Endothelial cell (in vitro differentiated cells): ENCODE results near the gene SINHCAF. TPM values are rescaled to one million over a fixed set of nuclear protein-coding genes. Genes with fewer than 3 reads are reported as not detected.
"Not testable (repeated sequence)": the region's sequence is repeated elsewhere in the genome, so short reads cannot be mapped to it uniquely, and the experiment has no call there.

Experiments used
- DNase-seq: peaks from one replicate; pipeline ENCODE4 v3.0.0; 2021; ENCODE audit warnings: low spot score
- H3K27ac Mint-ChIP-seq: one replicate; pipeline ENCODE4 v1.8.0; 2021; ENCODE audit warnings: mixed read lengths, inconsistent platforms; ENCODE audit not compliant: unreplicated experiment
- H3K27me3 Mint-ChIP-seq: one replicate; pipeline ENCODE4 v1.8.0; 2021; ENCODE audit warnings: mild to moderate bottlenecking, moderate library complexity, mixed read lengths, inconsistent platforms; ENCODE audit not compliant: unreplicated experiment
- H3K36me3 Mint-ChIP-seq: one replicate; pipeline ENCODE4 v1.8.0; 2021; ENCODE audit warnings: mild to moderate bottlenecking, low read depth, mixed read lengths, inconsistent platforms; ENCODE audit not compliant: unreplicated experiment
- H3K4me1 Mint-ChIP-seq: one replicate; pipeline ENCODE4 v1.8.0; 2021; ENCODE audit warnings: mild to moderate bottlenecking, mixed read lengths, inconsistent platforms; ENCODE audit not compliant: unreplicated experiment
- H3K4me3 Mint-ChIP-seq: one replicate; pipeline ENCODE4 v1.8.0; 2021; ENCODE audit warnings: mild to moderate bottlenecking, mixed read lengths, inconsistent platforms; ENCODE audit not compliant: unreplicated experiment
- H3K9me3 Mint-ChIP-seq: one replicate; pipeline ENCODE4 v1.8.0; 2021; ENCODE audit warnings: mixed read lengths, inconsistent platforms; ENCODE audit not compliant: unreplicated experiment
- CTCF ChIP-seq: fragments of 200-600 bp; sonication (generic); IDR thresholded peaks from one replicate; pipeline ENCODE4 v1.5.0; 2021; ENCODE audit warnings: antibody characterized with exemption; ENCODE audit not compliant: unreplicated experiment
- long read RNA-seq: library from polyadenylated mRNA; unstranded; transcript quantifications from one replicate; pipeline ENCODE4 v2.0.0, GENCODE V29; 2020; ENCODE audit not compliant: unreplicated experiment
- total RNA-seq: library from RNA; stranded (reverse); fragmentation: NEBNext Ultra II Directional; extraction: Animal tissue kit (Norgen Biotek cat#: 25700); gene quantifications from one replicate; pipeline ENCODE4 v1.2.1, GENCODE V29; 2021; ENCODE audit not compliant: unreplicated experiment

SINHCAF gene, protein sequence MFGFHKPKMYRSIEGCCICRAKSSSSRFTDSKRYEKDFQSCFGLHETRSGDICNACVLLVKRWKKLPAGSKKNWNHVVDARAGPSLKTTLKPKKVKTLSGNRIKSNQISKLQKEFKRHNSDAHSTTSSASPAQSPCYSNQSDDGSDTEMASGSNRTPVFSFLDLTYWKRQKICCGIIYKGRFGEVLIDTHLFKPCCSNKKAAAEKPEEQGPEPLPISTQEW
- total RNA-seq: 205 TPM
- long read RNA-seq, transcript SINHCAF-201 (6 exons, 3,163 nt): major isoform, 35 of 61 reads
- long read RNA-seq, partial matches to known transcripts: 0 of 61 reads
- long read RNA-seq, other reads (novel, unspliced or antisense): 23 of 61 reads

GRCh38 chr12:31325877-31326631, at the start of gene SINHCAF:
SINHCAF (minus strand) TSS chr12:31326150; CDS start chr12:31298204, 27,946 bp downstream.
- Mint-ChIP-seq H3K4me3 (peak within 1 kb of the TSS; percentile 99), H3K4me1 (peaks cover 30% of the 10 kb centered on the region), H3K27ac (peak within 1 kb of the TSS; percentile 99), H3K27me3 (peaks cover 23% of the 10 kb centered on the region), H3K9me3 (no peaks in the 10 kb centered on the region), H3K36me3 (peaks cover 16% of the 10 kb centered on the region)
- TF ChIP-seq CTCF: no peak
- DNase-seq: peak; percentile 100

- DNase-seq, H3K36me3 Mint-ChIP-seq, H3K4me1 Mint-ChIP-seq, H3K9me3 Mint-ChIP-seq, H3K27ac Mint-ChIP-seq, H3K27me3 Mint-ChIP-seq, H3K4me3 Mint-ChIP-seq: not testable (repeated sequence)
Observed at GRCh38 chr12:31375422-31375821, 49.5 kb upstream of the SINHCAF start.

- Mint-ChIP-seq H3K4me1 (peaks cover 29% of the 10 kb centered on the region), H3K27ac (peak overlapping the region; percentile 96), H3K4me3 (peak overlapping the region; percentile 66), H3K9me3 (no peaks in the 10 kb centered on the region), H3K27me3 (peaks cover 7% of the 10 kb centered on the region), H3K36me3 (no peaks in the 10 kb centered on the region)
- no peak for TF ChIP-seq CTCF
- no peak for DNase-seq
Observed at GRCh38 chr12:31371256-31371620, 45.3 kb upstream of the SINHCAF start.

DNA sequence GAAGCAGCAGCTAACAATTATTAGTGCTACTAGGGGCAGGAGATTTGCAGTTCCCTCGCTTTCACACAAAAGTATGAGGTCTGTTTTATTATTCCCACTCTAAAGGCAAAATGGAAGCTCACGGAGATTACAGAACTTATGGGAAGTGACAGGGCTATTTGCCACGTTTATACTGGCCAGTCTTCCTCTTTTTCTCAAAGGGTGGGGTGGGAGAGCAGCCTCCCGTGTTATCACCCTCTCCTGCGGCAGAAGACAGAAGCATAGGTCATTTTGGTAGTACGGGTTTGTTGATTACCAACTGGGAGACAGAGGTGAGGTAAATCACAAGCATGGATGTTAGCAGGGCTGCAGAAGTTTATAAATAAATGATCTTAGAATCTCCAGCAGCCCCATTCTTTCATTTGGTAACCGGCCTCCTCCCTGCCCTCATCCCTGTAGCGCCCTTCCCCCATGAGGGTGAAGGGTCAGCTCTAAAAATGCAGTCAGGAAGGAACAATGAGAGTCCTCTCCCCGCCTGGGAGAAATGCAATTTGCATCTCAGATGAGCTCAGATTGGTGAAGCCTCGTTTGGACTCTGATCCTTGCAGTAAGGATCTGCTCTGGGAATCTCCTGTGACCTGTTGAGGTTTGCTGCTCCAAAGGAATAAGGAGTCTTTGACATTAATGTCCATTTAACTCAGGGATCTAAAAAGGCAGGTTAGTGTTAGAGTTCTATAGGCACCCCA, 44.7 kb upstream of the SINHCAF start:
- DNase-seq: peak; percentile 50
- no peak for TF ChIP-seq CTCF

GRCh38 chr12:31369712-31370521, 44.0 kb upstream of the SINHCAF start:
- DNase-seq: peak; percentile 30
- Mint-ChIP-seq H3K36me3 (no peaks in the 10 kb centered on the region), H3K9me3 (no peaks in the 10 kb centered on the region), H3K27me3 (peaks cover 7% of the 10 kb centered on the region), H3K27ac (peak overlapping the region; percentile 96), H3K4me3 (peak overlapping the region; percentile 71), H3K4me1 (peaks cover 29% of the 10 kb centered on the region)
- no peak for TF ChIP-seq CTCF

More for the DNA sequence above, 44.7 kb upstream of the SINHCAF start:
- peak overlapping the region; percentile 96 for H3K27ac Mint-ChIP-seq
- peak overlapping the region; percentile 71 for H3K4me3 Mint-ChIP-seq
- no peaks in the 10 kb centered on the region for H3K9me3 Mint-ChIP-seq
- peaks cover 29% of the 10 kb centered on the region for H3K4me1 Mint-ChIP-seq
- peaks cover 7% of the 10 kb centered on the region for H3K27me3 Mint-ChIP-seq
- H3K36me3 Mint-ChIP-seq: no peaks in the 10 kb centered on the region
